ENCODE measurements around the gene BCO1. TPM values are rescaled to one million over a fixed set of nuclear protein-coding genes. Genes with fewer than 3 reads are reported as not detected.

The BCO1 gene
- total RNA-seq, 2 donors from 2014 or later = 0.42 to 0.62 TPM

GRCh38 chr16:81286190-81286589 is 47.7 kb downstream of the BCO1 start:
- H3K27ac ChIP-seq (ENCODE audit: low read depth, low read length) = no peak overlapping the region
- H3K36me3 ChIP-seq (ENCODE audit: control insufficient read depth, insufficient read depth, low read length) = no peaks in the 10 kb centered on the region
- Mint-ChIP-seq H3K4me1 (no peaks in the 10 kb centered on the region), H3K36me3 (ENCODE audit: low read depth) (no peaks in the 10 kb centered on the region), H3K27me3 (ENCODE audit: insufficient read depth) (no peaks in the 10 kb centered on the region), H3K4me3 (no peak overlapping the region), H3K27ac (no peak overlapping the region), H3K9me3 (no peaks in the 10 kb centered on the region)
- H3K9me3 ChIP-seq (ENCODE audit: control insufficient read depth, low read length) = no peaks in the 10 kb centered on the region
- WGBS, 2 experiments (ENCODE audit: insufficient coverage in 1 of 2, insufficient read length in 1 of 2) = 93 to 100% methylated on average over 1 of the region's 1 CpG
- no peak overlapping the region for H3K9ac ChIP-seq (ENCODE audit: extremely low read depth, low read length, poor library complexity, severe bottlenecking)
- DNase-seq = no peak
- TF ChIP-seq CTCF (conservative IDR thresholded peaks at IDR 0.05) = no peak
- no peak overlapping the region for H3K4me3 ChIP-seq (ENCODE audit: low read length)
- no peaks in the 10 kb centered on the region for H3K4me1 ChIP-seq (ENCODE audit: control insufficient read depth, insufficient read depth, low read length)
- no peaks in the 10 kb centered on the region for H3K27me3 ChIP-seq (ENCODE audit: control insufficient read depth, insufficient read depth, low read length, poor library complexity, severe bottlenecking)

DNA sequence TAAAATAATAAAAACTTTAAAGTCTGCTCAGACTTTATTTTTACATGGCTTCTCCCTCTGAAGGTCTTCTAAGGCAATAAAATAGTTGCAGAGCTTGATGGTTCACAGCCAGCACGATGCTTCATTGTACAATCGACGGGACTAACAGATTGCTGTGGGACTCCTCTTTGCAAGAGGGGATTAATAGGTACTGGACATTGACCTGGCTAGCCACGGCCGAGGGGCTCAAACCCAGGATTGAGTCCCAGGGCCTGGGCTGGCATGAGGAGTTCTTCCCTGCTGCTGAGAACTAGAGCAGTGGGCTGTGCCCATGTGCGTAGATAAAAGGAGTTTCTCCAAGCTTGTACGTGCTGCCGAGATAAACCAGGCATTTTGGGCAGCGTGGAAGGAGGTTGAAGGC is 52.6 kb downstream of the BCO1 start:
- Histone ChIP-seq H3K9ac (ENCODE audit: extremely low read depth, low read length, poor library complexity, severe bottlenecking) (no peak overlapping the region), H3K4me1 (ENCODE audit: control insufficient read depth, insufficient read depth, low read length) (no peaks in the 10 kb centered on the region), H3K27ac (ENCODE audit: low read depth, low read length) (no peak overlapping the region), H3K4me3 (ENCODE audit: low read length) (no peak overlapping the region), H3K9me3 (ENCODE audit: control insufficient read depth, low read length) (no peaks in the 10 kb centered on the region), H3K36me3 (ENCODE audit: control insufficient read depth, insufficient read depth, low read length) (no peaks in the 10 kb centered on the region), H3K27me3 (ENCODE audit: control insufficient read depth, insufficient read depth, low read length, poor library complexity, severe bottlenecking) (no peaks in the 10 kb centered on the region)
- WGBS, 2 experiments (ENCODE audit: insufficient coverage in 1 of 2, insufficient read length in 1 of 2) = 92 to 99% methylated on average over 9 of the region's 9 CpGs
- Mint-ChIP-seq H3K4me3 (no peak overlapping the region), H3K27me3 (ENCODE audit: insufficient read depth) (peaks cover 6% of the 10 kb centered on the region), H3K36me3 (ENCODE audit: low read depth) (no peaks in the 10 kb centered on the region), H3K9me3 (no peaks in the 10 kb centered on the region), H3K4me1 (no peaks in the 10 kb centered on the region), H3K27ac (no peak overlapping the region)
- TF ChIP-seq CTCF (conservative IDR thresholded peaks at IDR 0.05) = no peak
- DNase-seq = no peak

DNA sequence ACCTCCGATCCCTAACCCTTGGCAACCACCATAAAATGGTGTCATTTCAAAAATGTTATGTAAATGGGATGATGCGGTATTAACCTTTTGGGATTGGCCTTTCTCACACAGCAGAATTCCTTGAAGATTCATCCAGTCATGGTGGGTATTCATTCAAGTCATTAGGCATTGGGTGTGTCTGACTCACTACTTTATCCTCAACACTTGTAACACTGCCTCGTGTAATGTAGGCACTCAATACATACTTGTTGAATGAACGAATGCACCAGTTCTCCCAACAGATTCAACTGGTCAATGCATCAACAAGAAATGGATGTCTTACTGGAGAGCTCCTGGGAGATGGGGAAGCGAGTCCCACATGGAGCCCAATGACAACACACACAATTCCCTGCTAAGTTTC is 54.4 kb downstream of the BCO1 start:
- WGBS, 2 experiments (ENCODE audit: insufficient coverage in 1 of 2, insufficient read length in 1 of 2) = 87 to 98% methylated on average over 4 of the region's 5 CpGs
- H3K4me1 ChIP-seq (ENCODE audit: control insufficient read depth, insufficient read depth, low read length) = no peaks in the 10 kb centered on the region
- H3K36me3 ChIP-seq (ENCODE audit: control insufficient read depth, insufficient read depth, low read length) = no peaks in the 10 kb centered on the region
- no peaks in the 10 kb centered on the region for H3K9me3 ChIP-seq (ENCODE audit: control insufficient read depth, low read length)
- no peak overlapping the region for H3K4me3 ChIP-seq (ENCODE audit: low read length)
- H3K27ac ChIP-seq (ENCODE audit: low read depth, low read length) = no peak overlapping the region
- no peak for TF ChIP-seq CTCF (conservative IDR thresholded peaks at IDR 0.05)
- H3K27me3 Mint-ChIP-seq (ENCODE audit: insufficient read depth) = peaks cover 8% of the 10 kb centered on the region
- no peaks in the 10 kb centered on the region for H3K27me3 ChIP-seq (ENCODE audit: control insufficient read depth, insufficient read depth, low read length, poor library complexity, severe bottlenecking)
- no peaks in the 10 kb centered on the region for H3K9me3 Mint-ChIP-seq
- no peak for DNase-seq
- no peaks in the 10 kb centered on the region for H3K36me3 Mint-ChIP-seq (ENCODE audit: low read depth)
- no peaks in the 10 kb centered on the region for H3K4me1 Mint-ChIP-seq
- H3K9ac ChIP-seq (ENCODE audit: extremely low read depth, low read length, poor library complexity, severe bottlenecking) = no peak overlapping the region
- H3K27ac Mint-ChIP-seq = no peak overlapping the region
- H3K4me3 Mint-ChIP-seq = no peak overlapping the region

Measured in endodermal cell (in vitro differentiated cells).